Common myeloid progenitor, CD34-positive (primary cell): ENCODE data around the gene HLA-DQB1.

Experiments
- CTCF ChIA-PET: fragments of 350-600 bp; sonication (Branson Sonifier 250); formaldehyde crosslinking; loops from one replicate; lab custom pipeline; 2021; ENCODE audit warnings: antibody characterized with exemption; lab: Charles Lee
- POLR2A ChIA-PET: fragments of 350-600 bp; sonication (Branson Sonifier 250); formaldehyde crosslinking; loops from one replicate; lab custom pipeline; 2021; ENCODE audit warnings: antibody characterized with exemption; lab: Charles Lee
- DNase-seq, 3 donors: peaks; one replicate each; pipeline versions ENCODE4 v3.0.0 to v3.0.0-alpha.2; 2013
- H3K27ac ChIP-seq, 2 experiments: 1 replicate in 1 of 2; 2 replicates in 1 of 2; pipeline ENCODE4 v1.7.0; 2013; ENCODE audit warnings: inconsistent platforms in 2 of 2, low read length in 2 of 2, mild to moderate bottlenecking in 2 of 2, low read depth in 1 of 2, moderate library complexity in 1 of 2; ENCODE audit not compliant: severe bottlenecking in 2 of 2, insufficient read depth in 1 of 2, poor library complexity in 1 of 2
- H3K27me3 ChIP-seq, 5 experiments: replicated peaks in 2 of 5; 1 replicate in 3 of 5; 2 replicates in 2 of 5; pipeline versions ENCODE4 v1.6.1 to v1.7.0; 2013; ENCODE audit warnings: low read length in 4 of 5, mild to moderate bottlenecking in 2 of 5, moderate library complexity in 2 of 5, inconsistent platforms in 1 of 5; ENCODE audit not compliant: insufficient read depth in 5 of 5, control insufficient read depth in 4 of 5
- H3K36me3 ChIP-seq, 4 experiments: 1 replicate in 2 of 4; 2 replicates in 2 of 4; pipeline versions ENCODE4 v1.6.1 to v1.7.0; 2013; ENCODE audit warnings: low read length in 3 of 4, control low read depth in 1 of 4, mild to moderate bottlenecking in 1 of 4; ENCODE audit not compliant: control insufficient read depth in 4 of 4, insufficient read depth in 4 of 4
- H3K4me1 ChIP-seq, 4 experiments: 1 replicate in 3 of 4; 2 replicates in 1 of 4; pipeline versions ENCODE4 v1.6.1 to v1.7.1; 2013; ENCODE audit warnings: low read length in 3 of 4, mild to moderate bottlenecking in 3 of 4, control low read depth in 1 of 4, inconsistent platforms in 1 of 4, moderate library complexity in 1 of 4; ENCODE audit not compliant: control insufficient read depth in 4 of 4, insufficient read depth in 4 of 4; ENCODE audit errors: control extremely low read depth in 1 of 4
- H3K4me3 ChIP-seq, 7 experiments: 1 replicate in 4 of 7; 2 replicates in 3 of 7; pipeline versions ENCODE4 v1.5.1 to v1.7.0; 2013; ENCODE audit warnings: mild to moderate bottlenecking in 7 of 7, low read length in 6 of 7, moderate library complexity in 6 of 7, inconsistent platforms in 2 of 7, low read depth in 2 of 7, control low read depth in 1 of 7; ENCODE audit not compliant: insufficient read depth in 4 of 7, control insufficient read depth in 1 of 7; ENCODE audit errors: extremely low read depth in 1 of 7
- H3K9me3 ChIP-seq, 5 experiments: 1 replicate in 4 of 5; 2 replicates in 1 of 5; pipeline versions ENCODE4 v1.6.1 to v1.7.1; 2013; ENCODE audit warnings: low read length in 4 of 5, mild to moderate bottlenecking in 2 of 5, inconsistent platforms in 1 of 5, low read depth in 1 of 5, moderate library complexity in 1 of 5; ENCODE audit not compliant: control insufficient read depth in 4 of 5, insufficient read depth in 2 of 5; ENCODE audit errors: control extremely low read depth in 1 of 5
- WGBS: methylation state at CpG from one replicate; pipeline ENCODE4 v1.1.5; 2013; ENCODE audit not compliant: insufficient coverage; 5-methylcytosine and 5-hydroxymethylcytosine counted together

HLA-DQB1 gene

GRCh38 chr6:32641122-32641521, 25.3 kb downstream of the HLA-DQB1 start:
- DNase-seq: no peak
- no peak overlapping the region for H3K27ac ChIP-seq
- H3K4me3 ChIP-seq: no peak overlapping the region
- H3K27me3 ChIP-seq: no peaks in the 10 kb centered on the region
- peaks cover 0 to 15% (median 0%) of the 10 kb centered on the region in 4 experiments for H3K36me3 ChIP-seq
- H3K9me3 ChIP-seq: no peaks in the 10 kb centered on the region
- ChIA-PET POLR2A (no interaction called here), CTCF (no interaction called here)
- peaks cover 0 to 22% (median 7%) of the 10 kb centered on the region in 4 experiments for H3K4me1 ChIP-seq
- WGBS: 30% methylated on average over 2 of the region's 6 CpGs

GRCh38 chr6:32639440-32640394, 26.7 kb downstream of the HLA-DQB1 start:
- CTCF ChIA-PET: interaction anchor here (1.4 to 2.2 kb wide), 2 partner anchors 34 to 52 kb away, joined by 3 to 6 read pairs; no protein-coding TSS in a partner anchor
- 22% methylated on average over 5 of the region's 8 CpGs for WGBS
- DNase-seq: no peak
- H3K27ac ChIP-seq: no peak overlapping the region
- H3K4me1 ChIP-seq: peaks cover 0 to 22% (median 7%) of the 10 kb centered on the region in 4 experiments
- no peaks in the 10 kb centered on the region for H3K27me3 ChIP-seq
- H3K9me3 ChIP-seq: no peaks in the 10 kb centered on the region
- peak overlapping the region in 2 of 7 experiments; percentile 4 to 48 for H3K4me3 ChIP-seq
- H3K36me3 ChIP-seq: peaks cover 0 to 15% (median 0%) of the 10 kb centered on the region in 4 experiments
- POLR2A ChIA-PET: interaction anchor here (0.6 kb wide), 1 partner anchor 88 kb away, joined by 3 read pairs; no protein-coding TSS in a partner anchor

- ChIA-PET CTCF (interaction anchor here (1.2 to 2.2 kb wide), 4 partner anchors 27 to 206 kb away, joined by 3 to 6 read pairs (median 3); partner anchors contain the start of gene HLA-DQB1), POLR2A (interaction anchor here (1.4 kb wide), 1 partner anchor 16 kb away, joined by 3 read pairs; no protein-coding TSS in a partner anchor)
Measured at GRCh38 chr6:32638532-32639219, 27.8 kb downstream of the HLA-DQB1 start.

GRCh38 chr6:32637883-32638282, 28.6 kb downstream of the HLA-DQB1 start:
- Histone ChIP-seq H3K4me1 (peaks cover 0 to 22% (median 7%) of the 10 kb centered on the region in 4 experiments), H3K36me3 (peaks cover 0 to 10% (median 0%) of the 10 kb centered on the region in 4 experiments), H3K27ac (peak overlapping the region; percentile 33 to 74), H3K9me3 (no peaks in the 10 kb centered on the region), H3K27me3 (no peaks in the 10 kb centered on the region), H3K4me3 (peak overlapping the region in 5 of 7 experiments; percentile 42 to 78 (median 56))
- WGBS: 40% methylated on average over 1 of the region's 3 CpGs
- ChIA-PET CTCF (interaction anchor here (1.2 to 1.3 kb wide), 2 partner anchors 28 to 205 kb away, joined by 3 read pairs; partner anchors contain the start of gene HLA-DQB1), POLR2A (interaction anchor here (1.3 to 1.4 kb wide), 2 partner anchors 15 to 32 kb away, joined by 3 to 5 read pairs; no protein-coding TSS in a partner anchor)
- DNase-seq: no peak

More at GRCh38 chr6:32638532-32639219, 27.8 kb downstream of the HLA-DQB1 start:
- Histone ChIP-seq H3K9me3 (no peaks in the 10 kb centered on the region), H3K4me1 (peaks cover 0 to 22% (median 7%) of the 10 kb centered on the region in 4 experiments), H3K4me3 (peak overlapping the region in 2 of 7 experiments; percentile 26 to 48), H3K27ac (no peak overlapping the region), H3K27me3 (no peaks in the 10 kb centered on the region), H3K36me3 (peaks cover 0 to 11% (median 0%) of the 10 kb centered on the region in 4 experiments)
- DNase-seq: peak in 1 of 3 donors; percentile 12
- 17% methylated on average over 1 of the region's 9 CpGs for WGBS

GRCh38 chr6:32637219-32637880, 29.1 kb downstream of the HLA-DQB1 start, which contains the start of gene HLA-DQA1:
HLA-DQA1 (plus strand) TSS chr6:32637406; CDS start chr6:32637459, 53 bp downstream.
- ChIA-PET CTCF (interaction anchor here (1.2 to 1.3 kb wide), 2 partner anchors 29 to 205 kb away, joined by 3 read pairs; partner anchors contain the start of gene HLA-DQB1), POLR2A (interaction anchor here (1.3 to 1.4 kb wide), 2 partner anchors 14 to 32 kb away, joined by 3 to 5 read pairs; no protein-coding TSS in a partner anchor)
- Histone ChIP-seq H3K4me3 (peak within 1 kb of the TSS in 6 of 7 experiments; percentile 27 to 78 (median 52)), H3K27me3 (no peaks in the 10 kb centered on the region), H3K27ac (peak within 1 kb of the TSS; percentile 33 to 74), H3K9me3 (no peaks in the 10 kb centered on the region), H3K36me3 (peaks cover 0 to 6% (median 0%) of the 10 kb centered on the region in 4 experiments), H3K4me1 (peaks cover 0 to 22% (median 7%) of the 10 kb centered on the region in 4 experiments)
- peak; percentile 79 to 86 (median 85) for DNase-seq
- 29% methylated on average over 2 of the region's 7 CpGs for WGBS

GRCh38 chr6:32635526-32636123, 30.8 kb downstream of the HLA-DQB1 start:
- H3K27ac ChIP-seq: no peak overlapping the region
- ChIA-PET CTCF (interaction anchor here (1.5 kb wide), 1 partner anchor 221 kb away, joined by 3 read pairs; no protein-coding TSS in a partner anchor), POLR2A (no interaction called here)
- H3K4me1 ChIP-seq: peaks cover 0 to 22% (median 7%) of the 10 kb centered on the region in 4 experiments
- H3K36me3 ChIP-seq: no peaks in the 10 kb centered on the region
- no peaks in the 10 kb centered on the region for H3K9me3 ChIP-seq
- no peak overlapping the region for H3K4me3 ChIP-seq
- no peaks in the 10 kb centered on the region for H3K27me3 ChIP-seq
- DNase-seq: no peak
- WGBS: no CpG with 5 or more reads among the region's 2 CpGs
